HTERT RPE-1 (cell line): ENCODE results near the gene NOM1.

ENCODE experiments used
- in situ Hi-C: fragments of 300-500 bp; cut with MboI; formaldehyde crosslinking; loops from 4 replicates; pipeline ENCODE4 v1.14.3; 2020; ENCODE audit warnings: low sequenced_read_pairs

NOM1 gene

GRCh38 chr7:157003756-157004520 lies 54.4 kb downstream of the NOM1 start:
- in situ Hi-C loops, result no loop called here

DNA sequence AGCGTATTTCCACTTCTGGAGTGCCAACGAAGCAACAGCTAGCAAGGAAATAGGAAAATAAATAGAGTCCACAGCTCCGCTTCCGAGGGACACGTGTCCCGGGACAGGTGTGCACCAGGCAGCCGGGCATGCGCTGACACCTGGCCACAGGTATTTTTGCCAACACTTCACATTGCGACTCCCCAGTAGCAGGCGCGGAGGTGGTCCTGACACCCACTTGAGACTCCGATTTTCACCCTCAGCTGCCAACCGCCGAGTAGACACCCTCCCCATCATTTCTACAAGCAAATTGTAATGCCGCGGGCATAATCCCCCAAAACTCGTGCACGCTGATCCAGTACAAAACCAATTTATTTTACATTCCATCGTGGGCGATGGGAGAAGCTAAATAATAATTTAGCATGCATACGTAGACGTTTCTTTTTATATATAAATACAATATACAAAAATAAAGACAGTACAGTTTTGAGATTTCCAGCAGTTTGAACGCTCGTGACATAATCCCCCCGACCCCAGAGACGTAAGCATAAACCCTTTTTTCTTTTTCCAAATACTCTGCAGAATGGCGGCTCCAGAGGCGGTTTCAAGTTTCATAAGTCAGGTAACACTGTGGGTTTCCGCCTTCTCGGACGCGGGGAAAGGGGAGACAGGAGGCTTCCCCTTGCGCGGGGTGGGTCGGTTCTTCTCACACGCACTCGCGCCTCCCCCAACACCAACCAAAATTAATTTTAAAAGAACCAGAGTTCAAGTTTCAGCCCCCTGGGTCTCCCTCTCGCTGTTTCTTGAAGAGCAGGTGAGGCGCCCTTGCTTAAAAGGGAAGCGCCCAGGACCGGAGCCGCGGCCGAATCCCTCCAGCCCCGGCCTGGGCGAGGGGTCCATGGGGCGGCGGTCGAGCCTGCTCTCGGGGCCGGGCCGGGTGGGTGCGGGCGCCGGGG lies 55.3 kb downstream of the NOM1 start:
- in situ Hi-C loops, result no loop called here

- in situ Hi-C loops, result no loop called here
These were observed 56.1 kb downstream of the NOM1 start for GRCh38 chr7:157005456-157006204.

GRCh38 chr7:157006205-157006747 lies 56.8 kb downstream of the NOM1 start:
- in situ Hi-C loops, result no loop called here

DNA sequence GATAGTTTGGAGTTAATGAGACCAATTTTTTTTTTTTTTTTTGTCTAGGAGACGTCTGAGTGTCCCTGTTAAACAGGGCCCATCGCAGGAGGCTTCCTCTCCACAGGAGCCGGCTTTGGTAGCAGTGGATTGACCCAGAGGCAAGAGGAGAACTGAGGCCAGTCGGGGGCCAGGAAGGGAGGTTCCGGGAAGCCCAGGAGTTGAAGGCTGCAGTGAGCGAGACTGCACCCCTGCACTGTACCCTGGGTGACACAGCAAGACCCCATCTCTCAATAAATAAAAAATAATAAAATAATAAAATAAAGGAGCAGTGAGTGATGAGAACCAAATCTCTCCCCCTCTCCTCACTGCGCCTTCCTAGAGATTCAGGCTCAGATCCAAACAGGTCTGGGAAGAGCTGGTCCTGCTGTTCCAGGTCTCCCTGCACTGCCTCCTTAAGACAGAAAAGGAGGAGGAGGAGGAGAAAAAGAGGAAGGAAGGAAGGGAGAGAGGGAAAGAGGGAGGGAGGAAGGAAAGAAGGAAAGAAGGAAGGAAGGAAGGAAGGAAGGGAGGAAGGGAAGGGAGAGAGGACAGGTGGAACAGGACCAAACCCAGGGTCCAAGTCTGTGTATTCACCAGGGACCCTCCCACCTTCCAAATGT lies 57.4 kb downstream of the NOM1 start:
- in situ Hi-C loops, result no loop called here

DNA sequence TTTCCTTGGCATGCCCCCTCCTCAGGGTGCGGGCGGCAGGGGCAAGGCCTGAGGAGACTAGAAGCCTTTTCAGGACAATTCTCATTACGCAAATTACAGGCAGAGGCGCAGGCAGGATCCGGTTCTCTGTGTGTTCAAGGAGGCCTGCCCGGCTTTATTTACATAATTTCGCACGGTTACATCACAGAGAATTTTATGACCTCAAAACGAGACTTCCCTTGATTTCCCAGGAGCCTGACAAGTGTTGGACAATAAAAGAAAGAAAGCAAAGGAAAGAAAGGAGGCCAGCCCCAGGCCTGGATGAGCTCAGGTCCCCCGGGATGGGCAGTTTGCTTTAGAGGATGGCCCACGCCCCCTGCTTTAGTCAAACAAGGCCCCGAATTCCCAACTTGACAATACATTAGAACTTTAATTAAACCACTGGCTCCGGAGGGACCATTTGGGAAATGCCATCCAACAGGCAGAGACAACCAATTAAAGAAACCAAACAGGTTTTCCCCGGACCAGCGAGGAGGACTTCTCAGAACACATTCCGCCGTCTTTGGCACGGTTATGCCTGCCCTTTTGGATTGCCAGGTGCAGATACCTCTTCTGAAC lies 58.1 kb downstream of the NOM1 start:
- in situ Hi-C loops, result no loop called here

- in situ Hi-C loops, result no loop called here
These were observed 59.0 kb downstream of the NOM1 start for GRCh38 chr7:157008206-157009169.

DNA sequence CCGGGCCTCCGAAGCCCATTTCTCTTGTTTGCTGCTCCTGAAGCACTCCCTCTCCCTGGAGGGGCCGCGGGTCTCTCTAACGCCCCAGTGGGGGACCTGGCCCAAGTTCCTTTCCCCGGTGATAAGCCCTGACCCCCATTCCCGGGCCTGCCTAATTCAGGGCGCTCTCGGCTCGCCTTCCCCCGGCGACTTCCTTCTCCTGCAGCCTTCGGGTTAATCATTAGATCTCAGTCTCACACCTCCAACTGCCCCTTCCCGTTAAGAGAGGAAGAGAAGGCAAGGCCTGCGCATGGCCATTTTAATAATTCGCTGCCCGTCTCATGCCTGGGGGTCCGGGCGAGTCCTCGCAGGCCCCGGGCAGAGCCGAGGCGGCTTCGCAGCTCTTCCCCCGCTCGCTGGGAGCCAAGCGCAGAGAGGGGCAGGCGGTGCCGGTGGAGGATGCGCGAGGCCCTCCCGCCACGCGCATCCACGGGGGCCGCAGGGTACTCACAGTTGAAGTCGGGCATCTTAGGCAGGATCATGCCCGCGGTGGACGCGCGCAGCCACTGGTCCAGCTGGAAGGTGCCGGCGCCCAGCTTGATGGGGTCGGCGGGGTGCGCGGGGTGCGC lies 59.8 kb downstream of the NOM1 start:
- in situ Hi-C loops, result no loop called here

DNA sequence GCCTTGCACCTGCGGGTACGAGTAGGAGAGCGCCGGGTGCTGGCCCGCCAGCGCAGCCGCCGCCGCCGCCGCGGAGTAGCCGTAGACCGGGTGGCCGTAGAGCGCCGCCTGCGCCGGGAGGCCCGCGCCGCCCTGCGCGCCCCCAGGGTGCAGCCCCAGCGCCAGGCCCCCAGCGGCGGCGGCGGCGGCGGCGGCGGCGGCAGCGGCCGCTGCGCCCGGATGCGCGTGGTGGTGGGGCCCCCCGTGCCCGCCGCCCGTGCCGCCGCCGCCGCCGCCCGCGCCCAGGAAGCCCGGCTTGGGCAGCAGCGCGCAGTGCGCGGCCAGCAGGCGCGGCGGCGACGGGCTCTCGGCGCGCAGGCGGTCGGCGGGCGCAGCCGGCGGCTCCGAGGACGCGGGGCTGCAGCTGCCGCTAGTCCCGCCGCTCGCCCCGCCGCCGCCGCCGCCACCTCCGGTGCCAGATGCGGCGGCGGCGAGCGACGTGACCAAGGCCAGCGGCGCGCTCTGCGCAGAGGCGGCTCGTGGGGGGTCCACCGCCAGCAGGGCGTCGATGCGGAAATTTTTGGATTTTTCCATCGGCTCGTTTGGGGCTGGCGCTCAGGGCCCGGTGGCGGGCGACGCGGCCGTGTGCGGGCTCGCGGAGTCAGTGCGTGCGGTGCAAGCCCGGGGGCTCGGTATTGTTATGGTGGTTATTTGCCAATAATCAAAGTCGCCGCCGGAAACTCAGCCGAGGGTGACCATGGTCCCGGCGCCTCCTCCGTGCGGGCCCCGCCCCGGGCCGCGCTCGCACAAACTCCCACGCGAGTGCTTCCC lies 60.5 kb downstream of the NOM1 start:
- in situ Hi-C loops, result no loop called here

GRCh38 chr7:157010588-157011332 lies 61.2 kb downstream of the NOM1 start, which contains the start of gene MNX1:
Gene MNX1 (minus strand): TSS chr7:157010663. CDS start chr7:157010350, 313 bp downstream.
- in situ Hi-C loops, result no loop called here

GRCh38 chr7:157011333-157012112 lies 62.0 kb downstream of the NOM1 start:
- in situ Hi-C loops, result no loop called here

DNA sequence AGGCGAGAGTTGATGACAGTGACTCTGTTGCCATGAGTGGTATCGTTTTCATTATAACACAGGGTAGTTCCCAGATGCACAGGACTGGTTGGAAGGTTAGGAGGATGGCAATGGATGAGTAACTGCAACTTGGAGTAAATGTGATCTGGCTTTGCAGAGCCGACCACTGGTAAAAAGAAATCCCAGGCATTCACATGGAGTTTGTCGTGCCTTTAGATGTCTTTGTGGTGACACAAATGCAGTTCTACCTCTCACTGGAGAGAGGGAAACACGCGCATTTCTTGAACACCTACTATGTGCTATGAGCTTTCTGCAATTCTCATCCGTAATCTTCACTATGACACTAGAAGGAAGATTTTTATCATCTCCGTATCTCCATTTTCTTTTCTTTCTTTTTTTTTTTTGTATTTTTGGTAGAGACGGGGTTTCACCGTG lies 62.6 kb downstream of the NOM1 start:
- in situ Hi-C loops, result no loop called here

- in situ Hi-C loops, result no loop called here
These were observed 63.6 kb downstream of the NOM1 start for GRCh38 chr7:157013101-157013500.

DNA sequence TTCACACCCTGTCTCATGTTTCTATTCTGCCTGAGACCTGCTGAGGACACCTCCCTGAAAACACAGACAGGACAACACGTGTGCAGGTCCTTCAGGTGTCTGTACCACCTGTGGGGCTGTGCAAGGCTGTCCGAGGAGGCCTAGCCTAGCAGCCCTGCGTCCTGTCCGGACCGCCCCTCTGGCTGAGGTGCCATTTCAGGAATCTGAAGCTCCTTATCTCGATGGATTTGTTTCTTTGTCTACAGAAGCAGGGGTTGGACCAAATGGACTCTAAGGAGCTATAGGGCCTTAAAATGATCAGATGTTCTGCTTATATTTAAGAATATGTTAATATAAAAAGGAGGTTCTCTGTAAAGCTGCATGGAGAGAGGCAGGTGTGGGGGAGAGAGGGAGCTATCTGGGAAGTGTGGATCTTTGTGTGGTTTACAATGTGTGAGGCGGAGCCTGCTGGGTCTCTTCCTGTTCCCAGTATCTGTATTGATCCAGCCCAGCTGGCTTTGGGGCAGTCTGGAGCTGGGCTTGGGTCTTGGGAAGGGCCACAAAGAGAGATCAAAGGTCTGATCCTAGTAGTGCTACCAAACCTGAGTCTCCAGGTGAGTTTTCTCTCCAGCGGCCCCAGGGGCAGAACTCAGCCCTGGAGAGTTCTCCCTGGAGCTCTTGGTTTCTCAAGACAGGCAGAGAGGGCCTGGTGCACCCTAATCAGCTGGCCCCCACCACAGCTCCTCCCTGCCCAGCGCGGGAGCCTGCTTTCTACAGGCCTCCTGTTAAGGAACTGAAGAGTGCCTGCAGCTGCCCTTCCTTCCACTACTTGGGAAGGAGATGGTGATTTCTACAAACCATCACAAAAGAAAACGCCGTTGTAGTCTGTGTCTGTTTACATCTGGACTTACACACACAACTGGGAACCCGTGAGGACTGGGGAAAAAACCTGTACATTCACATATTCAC lies 64.4 kb downstream of the NOM1 start:
- in situ Hi-C loops, result no loop called here
